Aorta (tissue), 5 donors: ENCODE measurements around the gene ANKRD36. TPM values are rescaled to one million over a fixed set of nuclear protein-coding genes. Genes with fewer than 3 reads are reported as not detected.
"Not testable (repeated sequence)": the region's sequence is repeated elsewhere in the genome, so short reads cannot be mapped to it uniquely, and the experiment has no call there.

Experiments used
- ATAC-seq: fragments of 200-7000 bp; cut with Tn5 transposase; one replicate; pipeline ENCODE4 v1.9.1; 2022; ENCODE audit warnings: moderate library complexity; ENCODE audit not compliant: low FRiP score
- DNase-seq, 2 donors: peaks; one replicate each; pipeline ENCODE4 v3.0.0-alpha.2; 2020
- H3K27ac ChIP-seq, 2 donors: one replicate each; pipeline ENCODE4 v1.5.1; 2013; ENCODE audit warnings: low read length in 2 of 2, mild to moderate bottlenecking in 2 of 2, moderate library complexity in 2 of 2, control low read depth in 1 of 2, inconsistent platforms in 1 of 2, low read depth in 1 of 2
- H3K27me3 ChIP-seq, 2 donors: one replicate each; pipeline ENCODE4 v1.6.1; 2013; ENCODE audit warnings: control low read depth in 1 of 2, low read length in 1 of 2, mild to moderate bottlenecking in 1 of 2, moderate library complexity in 1 of 2; ENCODE audit not compliant: insufficient read depth in 2 of 2, control insufficient read depth in 1 of 2
- H3K36me3 ChIP-seq, 2 donors: one replicate each; pipeline ENCODE4 v1.6.1; 2013; ENCODE audit warnings: control low read depth in 1 of 2, low read length in 1 of 2, mild to moderate bottlenecking in 1 of 2; ENCODE audit not compliant: insufficient read depth in 2 of 2, control insufficient read depth in 1 of 2
- H3K4me1 ChIP-seq, 2 donors: one replicate each; pipeline ENCODE4 v1.6.1; 2013; ENCODE audit warnings: low read length in 2 of 2, control low read depth in 1 of 2, mild to moderate bottlenecking in 1 of 2, moderate library complexity in 1 of 2; ENCODE audit not compliant: insufficient read depth in 2 of 2, control insufficient read depth in 1 of 2
- H3K4me3 ChIP-seq, 2 donors: one replicate each; pipeline ENCODE4 v1.5.1; 2013; ENCODE audit warnings: low read length in 2 of 2, control low read depth in 1 of 2, mild to moderate bottlenecking in 1 of 2
- H3K9me3 ChIP-seq: one replicate; pipeline ENCODE4 v1.6.1; 2013; ENCODE audit warnings: mild to moderate bottlenecking, low read length; ENCODE audit not compliant: control insufficient read depth
- WGBS, 2 donors: extraction: QIAGEN DNeasy Blood & Tissue Kit; methylation state at CpG; one replicate each; pipeline ENCODE4 v1.1.7; 2013; 5-methylcytosine and 5-hydroxymethylcytosine counted together
- intact Hi-C, 2 donors: fragments of 100-400 bp; cut with DNase I; formaldehyde crosslinking; loops; one replicate each; pipeline versions ENCODE4 v1.14.2 to v1.15.0; 2022
- polyA plus RNA-seq, 2 donors: library from polyadenylated mRNA; stranded (reverse); fragments of 200-250 nt; gene quantifications; one replicate each; pipeline ENCODE4 v1.2.3, GENCODE V29; 2013
- total RNA-seq, 2 donors: library from RNA; stranded (reverse); fragmentation: NEBNext Ultra II Directional; extraction: Animal tissue kit (Norgen Biotek cat#: 25700); gene quantifications; one replicate each; pipeline ENCODE4 v1.2.1, GENCODE V29; 2021
- donor health status: healthy with polysubstance abuse.
- donor health status: Bipolar disorder and iron deficiency.
- donor health status: DM: no; HTN: no; CAD: no.
- donor health status: DM: no; HTN: no; CAD: no.
- donor health status: DM: yes; HTN: yes; CAD: no.

The ANKRD36 gene
- total and polyA plus RNA-seq, 4 donors, result 1.8 to 62.6 (median 22.8) TPM

DNA sequence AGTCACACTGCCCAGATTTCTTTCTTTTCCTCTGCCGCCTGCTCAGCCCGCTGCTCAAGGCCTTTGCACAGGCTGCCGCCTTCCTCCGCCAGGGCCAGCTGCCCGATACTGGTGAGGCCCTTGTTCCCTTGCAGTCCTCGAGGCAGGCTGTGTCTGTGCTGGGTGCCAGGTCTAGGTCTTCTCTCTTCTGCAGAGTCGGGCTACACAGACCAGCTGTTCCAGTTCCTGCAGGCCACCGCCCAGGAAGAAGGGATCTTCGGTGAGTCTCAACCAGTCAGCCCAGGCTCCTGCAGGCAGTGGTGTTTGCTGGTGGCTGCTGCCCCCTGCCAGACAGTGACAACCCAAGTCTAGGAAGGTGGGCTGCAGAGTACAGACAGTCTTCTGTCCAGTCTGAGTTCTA, 30.7 kb upstream of the ANKRD36 start:
- H3K4me3 ChIP-seq, DNase-seq, H3K27me3 ChIP-seq, H3K4me1 ChIP-seq, H3K36me3 ChIP-seq, H3K27ac ChIP-seq, ATAC-seq, intact Hi-C loops, H3K9me3 ChIP-seq: not testable (repeated sequence)
- WGBS, 2 donors, result 56 to 65% methylated on average over 4 of the region's 9 CpGs

DNA sequence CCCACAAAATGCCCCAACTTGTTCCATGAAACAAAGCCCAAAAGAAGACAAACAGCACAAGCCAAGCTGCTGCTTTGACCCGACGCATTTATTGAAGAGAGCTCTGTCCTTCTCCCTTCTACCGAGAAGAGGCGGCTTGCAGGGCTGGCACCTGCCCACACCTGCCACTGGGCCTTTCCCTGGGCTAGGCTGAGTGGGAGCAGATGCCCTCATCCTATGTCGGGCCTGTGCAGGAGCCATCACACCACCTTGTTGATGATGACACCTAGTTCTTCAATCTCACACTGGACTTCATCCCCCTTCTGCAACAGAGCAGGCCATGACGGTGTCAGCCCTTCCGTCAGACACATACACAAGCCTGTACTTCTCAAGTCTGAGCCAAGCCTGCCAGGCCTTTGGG, 29.4 kb upstream of the ANKRD36 start:
- 92% methylated on average over 7 of the region's 7 CpGs for WGBS, 2 donors
- H3K4me3 ChIP-seq, H3K4me1 ChIP-seq, H3K9me3 ChIP-seq, DNase-seq, H3K36me3 ChIP-seq, H3K27me3 ChIP-seq, intact Hi-C loops, ATAC-seq, H3K27ac ChIP-seq: not testable (repeated sequence)

DNA sequence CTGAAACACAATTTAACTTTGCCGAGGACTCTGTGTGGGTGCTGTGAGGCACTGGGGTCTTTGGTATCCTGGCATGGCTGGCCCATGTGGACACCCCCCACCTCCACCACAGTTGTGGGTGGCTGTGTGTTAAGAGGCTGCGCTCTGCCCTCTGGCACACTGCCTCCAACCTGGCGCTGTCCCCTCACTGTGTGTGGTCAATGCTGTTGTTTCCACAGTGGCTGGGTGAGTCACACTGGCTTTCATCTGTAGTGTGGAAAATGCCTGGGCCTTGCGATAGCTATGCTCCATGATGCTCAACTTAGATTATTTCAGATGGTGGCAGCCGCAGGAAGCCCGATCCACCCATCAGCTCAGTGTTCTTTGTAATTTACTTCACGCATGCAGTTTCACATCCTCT, 27.9 kb upstream of the ANKRD36 start:
- H3K4me1 ChIP-seq, H3K9me3 ChIP-seq, H3K4me3 ChIP-seq, H3K36me3 ChIP-seq, H3K27me3 ChIP-seq, H3K27ac ChIP-seq, intact Hi-C loops, DNase-seq: not testable (repeated sequence)
- 81 to 88% methylated on average over 2 of the region's 7 CpGs for WGBS, 2 donors
- ATAC-seq, result peak; percentile 58

DNA sequence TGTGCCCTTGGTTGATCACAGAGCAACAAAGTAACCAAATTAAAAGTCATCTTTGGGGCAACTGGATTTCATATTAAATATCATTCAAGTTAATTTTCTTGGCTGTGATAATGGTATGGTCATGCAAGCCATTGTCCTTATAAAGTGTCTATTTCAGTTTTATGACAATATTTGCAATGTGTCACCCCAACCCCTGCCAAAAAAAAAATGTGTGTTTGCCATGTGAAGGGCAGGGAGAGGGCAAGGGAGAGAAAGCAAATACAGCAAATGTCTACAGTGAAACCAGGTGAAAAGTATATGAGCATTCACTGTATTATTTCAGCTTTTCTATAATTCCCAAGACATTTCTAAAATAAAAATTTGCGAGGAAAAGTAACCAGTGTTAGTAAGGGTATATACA, 24.2 kb upstream of the ANKRD36 start:
- H3K4me3 ChIP-seq, DNase-seq, H3K36me3 ChIP-seq, H3K27ac ChIP-seq, H3K4me1 ChIP-seq, intact Hi-C loops, H3K9me3 ChIP-seq, H3K27me3 ChIP-seq, ATAC-seq: not testable (repeated sequence)
- WGBS, 2 donors, result 92 to 94% methylated on average over 1 of the region's 1 CpG

DNA sequence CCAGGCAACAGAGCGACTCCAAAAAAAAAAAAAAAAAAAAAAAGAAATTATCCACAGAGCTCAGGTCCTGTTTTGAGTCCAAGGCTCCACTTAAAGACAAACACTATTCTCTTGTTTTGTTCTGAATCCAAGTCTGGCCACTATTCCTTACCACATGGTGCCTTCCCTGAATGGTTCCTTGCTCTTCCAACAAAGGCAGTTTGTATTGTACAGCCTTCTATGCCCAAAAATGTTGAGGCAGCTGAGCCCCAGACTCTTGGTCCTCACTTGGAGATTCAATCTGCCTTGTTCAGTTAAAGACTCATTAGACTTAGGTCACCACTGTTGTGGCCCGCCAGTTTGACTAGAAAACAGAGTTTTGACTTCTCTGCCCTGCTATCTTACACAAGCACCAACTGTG, 20.0 kb upstream of the ANKRD36 start:
- H3K4me1 ChIP-seq, intact Hi-C loops, H3K27me3 ChIP-seq, H3K4me3 ChIP-seq, H3K36me3 ChIP-seq, H3K9me3 ChIP-seq, DNase-seq, ATAC-seq: not testable (repeated sequence)
- peak overlapping the region in 1 of 2 donors; percentile 25 for H3K27ac ChIP-seq
- WGBS, 2 donors, result 51 to 67% methylated on average over 2 of the region's 2 CpGs

DNA sequence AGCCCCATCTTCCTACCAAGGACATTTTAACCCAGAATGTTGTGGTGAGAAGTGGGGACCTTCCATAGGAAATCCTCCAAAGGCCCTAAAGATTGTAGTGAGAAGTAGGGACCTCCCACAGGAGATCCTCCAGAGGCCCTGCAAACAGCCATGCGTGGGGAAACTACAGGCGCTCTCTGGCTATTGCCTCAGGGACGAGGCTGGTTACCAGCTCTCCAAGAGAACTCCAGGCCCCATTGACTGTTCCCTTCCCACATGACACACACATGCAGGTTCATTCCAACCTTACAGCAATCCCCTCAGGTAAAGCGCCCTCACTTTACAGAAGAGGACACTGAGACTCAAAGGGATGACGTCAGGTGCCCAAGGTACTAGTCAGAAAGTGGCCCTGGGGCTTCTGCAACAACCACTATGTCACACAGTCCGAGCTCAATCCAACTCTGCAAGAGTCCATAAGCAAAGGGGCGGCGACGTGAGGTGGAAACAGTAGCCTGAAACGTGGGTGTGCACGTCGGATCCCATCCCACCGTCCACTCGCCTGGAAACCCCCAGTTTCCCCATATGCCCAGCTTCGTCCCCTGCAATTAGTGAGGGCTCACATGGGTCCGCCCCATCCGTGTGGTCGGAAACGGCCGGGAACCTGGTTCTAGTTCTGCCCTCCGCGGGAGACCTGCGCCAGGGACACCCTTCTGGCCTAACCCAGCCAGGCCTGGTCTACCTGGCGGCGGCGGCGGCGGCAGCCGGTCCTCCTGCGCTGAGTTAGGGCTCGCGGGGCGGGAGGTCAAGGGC, 18.8 kb upstream of the ANKRD36 start:
- ATAC-seq, result peak; percentile 44

DNA sequence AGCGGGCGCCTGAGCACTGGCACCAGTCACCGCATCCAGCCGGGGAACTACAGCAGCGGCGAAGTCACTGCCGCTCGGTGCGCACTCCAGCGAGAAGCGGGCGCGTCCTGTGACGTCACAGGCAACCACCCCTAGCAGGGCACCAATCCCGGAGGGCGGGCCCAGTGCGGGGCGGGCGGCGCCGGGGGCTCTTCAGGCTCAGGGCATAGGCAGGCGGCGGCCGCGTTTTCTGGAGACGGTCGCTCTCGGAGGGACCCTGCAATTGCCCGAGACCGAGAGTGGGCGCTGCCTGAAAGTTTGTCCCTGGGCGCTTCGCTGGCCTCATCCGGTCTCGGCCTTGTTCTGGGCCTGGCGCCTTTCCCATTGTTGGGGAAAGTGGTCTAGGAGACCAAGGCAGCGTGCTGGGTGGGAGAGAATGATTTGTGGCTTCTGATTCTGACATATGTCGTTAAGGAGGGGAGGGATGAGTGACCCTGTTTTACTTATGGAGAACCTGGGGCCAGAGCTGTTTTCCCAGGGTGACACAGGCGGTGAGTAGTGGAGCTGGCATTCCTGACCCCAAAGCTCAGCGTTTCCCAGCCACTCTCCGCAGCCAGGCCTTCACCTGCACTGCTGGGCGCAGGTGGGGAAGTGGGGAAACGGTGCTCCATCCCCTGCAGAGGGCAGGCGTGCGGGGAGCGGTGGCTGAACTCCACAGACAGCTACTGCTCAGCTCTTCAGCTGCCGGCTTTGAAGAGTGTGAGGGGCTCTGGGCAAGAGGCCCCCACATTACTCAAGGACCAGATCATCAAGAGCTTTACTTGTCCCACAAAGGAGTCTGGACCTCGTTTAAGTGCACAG, 18.0 kb upstream of the ANKRD36 start, which contains the start of gene FAHD2B:
TSS of gene FAHD2B (minus strand) at position 111 of the 840 bp plus-strand sequence. CDS start 3,176 bp downstream, outside the sequence.
- H3K27me3 ChIP-seq, intact Hi-C loops, H3K4me3 ChIP-seq, H3K36me3 ChIP-seq, H3K27ac ChIP-seq, H3K4me1 ChIP-seq, H3K9me3 ChIP-seq: not testable (repeated sequence)
- WGBS, 2 donors, result 1% methylated on average over 36 to 45 of the region's 48 CpGs
- DNase-seq, result peak; percentile 92 to 94
- ATAC-seq, result peak; percentile 95

More for the DNA sequence above, 18.8 kb upstream of the ANKRD36 start:
- 71 to 75% methylated on average over 4 to 5 of the region's 33 CpGs for WGBS, 2 donors
- H3K9me3 ChIP-seq, intact Hi-C loops, DNase-seq, H3K4me1 ChIP-seq, H3K36me3 ChIP-seq, H3K27ac ChIP-seq, H3K27me3 ChIP-seq, H3K4me3 ChIP-seq: not testable (repeated sequence)

DNA sequence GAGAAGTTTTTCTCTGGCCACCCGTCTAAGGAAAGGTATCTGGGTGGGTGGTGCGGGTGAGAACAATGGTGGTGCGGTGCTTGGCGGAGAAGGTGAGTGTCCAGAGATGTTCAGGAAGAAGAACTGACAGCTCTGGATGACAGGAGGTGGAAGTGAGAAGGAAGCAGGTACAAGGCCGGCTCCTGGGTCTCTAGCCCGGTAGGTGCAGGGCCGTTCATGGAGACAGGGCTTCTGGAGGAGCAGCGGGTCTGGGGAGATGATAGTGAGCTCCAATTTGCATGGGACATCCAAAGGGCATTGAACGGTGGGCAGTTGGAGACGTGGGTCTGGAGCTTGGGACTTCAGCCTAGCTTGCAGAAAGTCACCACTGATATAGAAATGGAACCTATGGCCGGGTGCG, 17.3 kb upstream of the ANKRD36 start:
- H3K27ac ChIP-seq, result no peak overlapping the region
- DNase-seq (no peak), ATAC-seq (no peak)
- no peaks in the 10 kb centered on the region for H3K4me1 ChIP-seq
- H3K27me3 ChIP-seq, result no peaks in the 10 kb centered on the region
- 81 to 83% methylated on average over 12 of the region's 12 CpGs for WGBS, 2 donors
- H3K9me3 ChIP-seq, result no peaks in the 10 kb centered on the region
- no peak overlapping the region for H3K4me3 ChIP-seq
- no peaks in the 10 kb centered on the region for H3K36me3 ChIP-seq
- intact Hi-C loops, result no loop called here
